OCI-LY7 (cell line): ENCODE data around the gene LBX2. TPM values are rescaled to one million over a fixed set of nuclear protein-coding genes. Genes with fewer than 3 reads are reported as not detected.

Experiments
- BruUV-seq: library from RNA; stranded (reverse); fragments of 400-500 nt; replicated peaks from 2 replicates; lab custom pipeline; 2021; lab: Mats Ljungman, UMichigan
- CTCF ChIA-PET: fragments of 300-600 bp; sonication (Branson Sonifier 250); formaldehyde crosslinking; loops from one replicate; lab custom pipeline; 2022; ENCODE audit warnings: antibody characterized with exemption; ENCODE audit not compliant: unreplicated experiment; lab: Charles Lee
- POLR2A ChIA-PET: fragments of 300-600 bp; sonication (Branson Sonifier 250); formaldehyde crosslinking; loops from one replicate; lab custom pipeline; 2022; ENCODE audit warnings: antibody characterized with exemption; lab: Charles Lee
- DNase-seq: peaks from one replicate; pipeline ENCODE4 v3.0.0-alpha.2; 2015; ENCODE audit warnings: low spot score
- H2AFZ ChIP-seq: fragments of 200-600 bp; sonication (generic), shearing (Covaris generic); 2 replicates; pipeline ENCODE4 v1.6.1; 2014; ENCODE audit warnings: mild to moderate bottlenecking, antibody characterized with exemption, low read length, moderate library complexity
- H3K27ac ChIP-seq: fragments of 200-600 bp; sonication (generic); 2 replicates; pipeline ENCODE4 v1.5.1; 2014; ENCODE audit warnings: mixed run types, low read depth, mild to moderate bottlenecking, moderate library complexity, low read length, inconsistent platforms; ENCODE audit not compliant: poor library complexity, severe bottlenecking
- H3K36me3 ChIP-seq: fragments of 200-600 bp; sonication (generic); 2 replicates; pipeline ENCODE4 v1.6.1; 2014; ENCODE audit warnings: mild to moderate bottlenecking, antibody characterized with exemption, low read length, moderate library complexity, mixed read lengths; ENCODE audit not compliant: insufficient read depth
- H3K4me1 ChIP-seq: fragments of 200-600 bp; sonication (generic); 2 replicates; pipeline ENCODE4 v1.5.1; 2014; ENCODE audit warnings: mild to moderate bottlenecking, low read length; ENCODE audit not compliant: insufficient read depth, poor library complexity, severe bottlenecking
- H3K4me2 ChIP-seq: fragments of 200-600 bp; sonication (generic); 2 replicates; pipeline ENCODE4 v1.6.1; 2014; ENCODE audit warnings: mild to moderate bottlenecking, low read length
- H3K4me3 ChIP-seq: fragments of 200-600 bp; sonication (generic); 2 replicates; pipeline ENCODE4 v1.5.1; 2014; ENCODE audit warnings: mild to moderate bottlenecking, low read depth, low read length; ENCODE audit not compliant: poor library complexity, severe bottlenecking
- H3K79me2 ChIP-seq: fragments of 200-600 bp; sonication (generic); 2 replicates; pipeline ENCODE4 v1.6.1; 2016; ENCODE audit warnings: low read depth, mild to moderate bottlenecking, low read length, moderate library complexity, mixed read lengths; ENCODE audit not compliant: insufficient read depth
- H3K9me2 ChIP-seq: fragments of 200-600 bp; sonication (generic); 2 replicates; pipeline ENCODE4 v1.6.1; 2016; ENCODE audit warnings: mild to moderate bottlenecking, low read length, mixed read lengths; ENCODE audit not compliant: insufficient read depth
- H3K9me3 ChIP-seq: fragments of 200-600 bp; sonication (generic); 2 replicates; pipeline ENCODE4 v1.6.1; 2014; ENCODE audit warnings: mild to moderate bottlenecking, mixed run types, low read length, mixed read lengths
- H4K20me1 ChIP-seq: fragments of 200-600 bp; sonication (generic); 2 replicates; pipeline ENCODE4 v1.6.1; 2014; ENCODE audit warnings: mild to moderate bottlenecking, antibody characterized with exemption, low read length, moderate library complexity, mixed read lengths; ENCODE audit not compliant: insufficient read depth
- EZH2phosphoT487 ChIP-seq: fragments of 200-600 bp; sonication (generic); IDR thresholded peaks from 2 replicates; pipeline ENCODE4 v1.6.1; 2018; ENCODE audit warnings: low read depth, borderline replicate concordance, mild to moderate bottlenecking, mixed run types, antibody characterized with exemption, low read length, moderate library complexity, mixed read lengths
- intact Hi-C: fragments of 100-400 bp; cut with micrococcal nuclease; formaldehyde crosslinking; loops from one replicate; pipeline ENCODE4 v1.10.0; 2022; ENCODE audit not compliant: unreplicated experiment
- total RNA-seq, 2 experiments: library from RNA; depleted of rRNA in 1 of 2; stranded (reverse); fragments of >200 nt in 1 of 2; shearing (Covaris generic) in 1 of 2; gene quantifications; 2 replicates each; pipeline ENCODE4 v1.2.3, GENCODE V29; 2014 to 2022
- TF ChIP-seq, protein P1 (sequence below): fragments of 200-600 bp; sonication (generic); conservative IDR thresholded peaks from 2 replicates; pipeline ENCODE4 v1.5.1; 2014; ENCODE audit warnings: mild to moderate bottlenecking, antibody characterized with exemption, low read length, moderate library complexity, mixed read lengths

The LBX2 gene
- total RNA-seq, 2 experiments from 2014 or later, result not detected

DNA sequence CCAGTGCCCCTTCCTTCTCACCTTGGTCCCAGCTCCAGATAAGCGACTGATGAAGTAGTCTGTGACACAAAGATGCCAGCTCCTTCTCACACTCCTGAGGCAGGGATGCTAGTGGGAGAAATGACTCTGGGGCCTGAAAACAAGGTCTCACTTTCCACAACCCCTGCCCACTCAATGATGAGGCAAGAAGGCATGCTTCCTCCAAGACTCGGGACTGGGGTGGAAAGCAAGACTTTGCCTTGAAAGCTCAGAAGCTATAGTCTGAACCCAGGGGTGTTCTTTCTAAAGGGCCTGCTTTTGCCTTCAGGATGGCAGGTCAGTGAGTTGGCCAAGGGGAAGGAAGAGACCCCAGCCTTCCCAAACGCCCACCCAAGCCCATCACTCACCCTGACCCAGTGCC is 18.0 kb downstream of the LBX2 start:
- Histone ChIP-seq H3K4me3 (peak overlapping the region; percentile 78), H2AFZ (no peak overlapping the region), H3K9me3 (no peaks in the 10 kb centered on the region), H3K4me2 (peak overlapping the region; percentile 90), H3K4me1 (peaks cover 18% of the 10 kb centered on the region), H3K36me3 (peaks cover 44% of the 10 kb centered on the region), H4K20me1 (no peaks in the 10 kb centered on the region), H3K9me2 (no peaks in the 10 kb centered on the region), H3K79me2 (peaks cover 28% of the 10 kb centered on the region), H3K27ac (no peak overlapping the region)
- BruUV-seq, result no TSS peak
- ChIA-PET POLR2A (interaction anchor here (1.3 to 5.1 kb wide), 5 partner anchors 9 to 104 kb away, joined by 4 to 25 read pairs (median 9); partner anchors contain the start of genes AUP1, HTRA2, MRPL53 and WBP1), CTCF (interaction anchor here (4.1 kb wide), 1 partner anchor 49 kb away, joined by 18 read pairs; the partner anchor contains the start of genes AUP1 and HTRA2)
- DNase-seq, result no peak
- intact Hi-C loops, result no loop called here
- TF ChIP-seq EZH2phosphoT487, result no peak
- TF ChIP-seq, protein P1, sequence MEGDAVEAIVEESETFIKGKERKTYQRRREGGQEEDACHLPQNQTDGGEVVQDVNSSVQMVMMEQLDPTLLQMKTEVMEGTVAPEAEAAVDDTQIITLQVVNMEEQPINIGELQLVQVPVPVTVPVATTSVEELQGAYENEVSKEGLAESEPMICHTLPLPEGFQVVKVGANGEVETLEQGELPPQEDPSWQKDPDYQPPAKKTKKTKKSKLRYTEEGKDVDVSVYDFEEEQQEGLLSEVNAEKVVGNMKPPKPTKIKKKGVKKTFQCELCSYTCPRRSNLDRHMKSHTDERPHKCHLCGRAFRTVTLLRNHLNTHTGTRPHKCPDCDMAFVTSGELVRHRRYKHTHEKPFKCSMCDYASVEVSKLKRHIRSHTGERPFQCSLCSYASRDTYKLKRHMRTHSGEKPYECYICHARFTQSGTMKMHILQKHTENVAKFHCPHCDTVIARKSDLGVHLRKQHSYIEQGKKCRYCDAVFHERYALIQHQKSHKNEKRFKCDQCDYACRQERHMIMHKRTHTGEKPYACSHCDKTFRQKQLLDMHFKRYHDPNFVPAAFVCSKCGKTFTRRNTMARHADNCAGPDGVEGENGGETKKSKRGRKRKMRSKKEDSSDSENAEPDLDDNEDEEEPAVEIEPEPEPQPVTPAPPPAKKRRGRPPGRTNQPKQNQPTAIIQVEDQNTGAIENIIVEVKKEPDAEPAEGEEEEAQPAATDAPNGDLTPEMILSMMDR, result no peak

DNA sequence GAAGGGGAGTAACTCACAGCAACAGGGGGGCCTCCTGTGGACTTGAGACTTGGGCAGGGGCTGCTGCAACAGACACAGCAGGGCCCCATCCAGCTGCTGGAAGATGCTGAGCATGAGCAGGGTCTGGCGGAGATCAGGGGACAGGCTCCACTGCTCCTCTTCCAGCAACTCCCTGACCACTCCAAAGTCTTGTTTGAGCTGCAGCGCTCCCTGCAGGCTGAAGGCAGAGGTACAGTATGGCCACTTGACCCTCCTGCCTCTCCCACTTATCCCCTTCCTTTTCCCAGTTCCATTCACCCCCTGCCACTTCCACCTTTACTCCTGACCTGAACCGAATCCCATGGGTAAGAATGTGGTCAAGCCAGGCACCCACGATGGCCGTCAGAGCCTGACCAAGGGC is 24.5 kb downstream of the LBX2 start:
- H3K4me3 ChIP-seq, result no peak overlapping the region
- no TSS peak for BruUV-seq
- CTCF ChIA-PET, result no interaction called here
- H3K4me2 ChIP-seq, result no peak overlapping the region
- H3K27ac ChIP-seq, result no peak overlapping the region
- POLR2A ChIA-PET, result interaction anchor here (0.6 to 1.2 kb wide), 2 partner anchors 17 to 20 kb away, joined by 3 to 5 read pairs; partner anchors contain the start of genes INO80B and WBP1
- H2AFZ ChIP-seq, result no peak overlapping the region
- H3K9me2 ChIP-seq, result no peaks in the 10 kb centered on the region
- intact Hi-C loops, result no loop called here
- no peaks in the 10 kb centered on the region for H4K20me1 ChIP-seq
- TF ChIP-seq, protein P1, result peak; percentile 54
- TF ChIP-seq EZH2phosphoT487, result no peak
- peaks cover 7% of the 10 kb centered on the region; the same call in 1 of the 2 replicates for H3K79me2 ChIP-seq
- DNase-seq, result no peak
- H3K4me1 ChIP-seq, result peaks cover 16% of the 10 kb centered on the region
- H3K36me3 ChIP-seq, result peaks cover 38% of the 10 kb centered on the region
- no peaks in the 10 kb centered on the region for H3K9me3 ChIP-seq

DNA sequence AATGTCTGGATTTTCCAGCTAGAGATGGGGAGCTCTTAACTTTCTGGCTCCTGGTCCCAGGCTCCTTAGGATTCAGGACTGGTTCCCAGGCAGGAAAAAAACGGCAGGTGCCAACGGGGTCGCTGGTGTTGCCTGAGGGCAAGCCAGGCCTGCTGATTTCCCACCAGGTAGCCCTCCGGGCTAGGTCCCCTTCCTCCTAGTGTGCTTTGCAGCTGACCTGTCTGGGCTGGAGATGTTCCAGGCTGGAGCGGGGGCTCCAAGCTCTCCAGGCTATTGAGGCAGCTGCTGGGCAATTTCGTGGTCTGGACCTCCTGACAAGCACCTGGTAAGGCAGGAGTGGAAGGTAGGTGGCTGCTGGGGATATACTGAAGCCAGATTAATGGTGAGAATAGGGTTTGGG is 24.9 kb downstream of the LBX2 start:
- Histone ChIP-seq H3K27ac (no peak overlapping the region), H3K9me3 (no peaks in the 10 kb centered on the region), H3K4me2 (no peak overlapping the region), H4K20me1 (no peaks in the 10 kb centered on the region), H3K4me3 (no peak overlapping the region), H3K9me2 (no peaks in the 10 kb centered on the region), H3K4me1 (peaks cover 16% of the 10 kb centered on the region), H3K79me2 (peaks cover 7% of the 10 kb centered on the region; the same call in 1 of the 2 replicates), H3K36me3 (peaks cover 34% of the 10 kb centered on the region), H2AFZ (no peak overlapping the region)
- BruUV-seq, result no TSS peak
- ChIA-PET POLR2A (interaction anchor here (0.6 to 1.2 kb wide), 5 partner anchors 17 to 327 kb away, joined by 3 to 5 read pairs (median 4); partner anchors contain the start of genes HTRA2, INO80B and WBP1), CTCF (interaction anchor here (0.6 kb wide), 2 partner anchors 22 to 77 kb away, joined by 5 read pairs; no protein-coding TSS in a partner anchor)
- TF ChIP-seq, protein P1, result no peak
- TF ChIP-seq EZH2phosphoT487, result no peak
- intact Hi-C loops, result no loop called here
- DNase-seq, result no peak
